K562 (cell line): ENCODE results near the gene KCNK10. TPM values are rescaled to one million over a fixed set of nuclear protein-coding genes. Genes with fewer than 3 reads are reported as not detected.

ENCODE experiments used
- ATAC-seq: fragments of 200-7000 bp; cut with Tn5 transposase; 3 replicates; pipeline ENCODE4 v1.9.1; 2020; ENCODE audit warnings: moderate library complexity
- BruUV-seq: library from RNA; stranded (reverse); fragments of 400-500 nt; replicated peaks from 2 replicates; lab custom pipeline; 2021; lab: Mats Ljungman, UMichigan
- CTCF ChIA-PET: fragments of 300-600 bp; formaldehyde crosslinking; extraction: SDS; loops from one replicate; lab custom pipeline; 2021; ENCODE audit warnings: low intra/inter-chr PET ratio; lab: Yijun Ruan, JAX
- POLR2A ChIA-PET: fragments of 300-600, 350-650 bp; sonication (Branson Sonifier 250); formaldehyde crosslinking; extraction: SDS; loops from one replicate; lab custom pipeline; 2021; ENCODE audit warnings: antibody characterized with exemption, inconsistent platforms; lab: Yijun Ruan, JAX
- DNase-seq, 4 experiments: peaks; one replicate each; pipeline versions ENCODE4 v3.0.0 to v3.0.0-alpha.2; 2011 to 2018; ENCODE audit warnings: low spot score in 3 of 4, mixed read lengths in 3 of 4; ENCODE audit errors: extremely low read depth in 1 of 4
- FAIRE-seq: peaks from 2 replicates; lab custom pipeline; 2011; peaks lifted over from hg19 to GRCh38; lab: Jason Lieb, UNC
- H2AFZ ChIP-seq: 2 replicates; pipeline ENCODE4 v1.6.0; 2011; ENCODE audit warnings: low read depth, low read length, control low read depth, inconsistent platforms
- H3K27ac ChIP-seq: fragments of 200-600 bp; 3 replicates; pipeline ENCODE4 v1.8.0; 2011; ENCODE audit warnings: low read depth, mild to moderate bottlenecking, control low read depth, inconsistent platforms, low read length, moderate library complexity, mixed read lengths; ENCODE audit errors: extremely low read depth
- H3K27me3 ChIP-seq, 2 experiments: fragments of 300-600 bp in 1 of 2; 2 replicates in 1 of 2; 3 replicates in 1 of 2; pipeline versions ENCODE4 v1.6.0 to v1.8.0; 2011; ENCODE audit warnings: inconsistent platforms in 2 of 2, low read length in 2 of 2, mild to moderate bottlenecking in 1 of 2, mixed read lengths in 1 of 2, moderate library complexity in 1 of 2; ENCODE audit not compliant: control insufficient read depth in 2 of 2, insufficient read depth in 2 of 2
- H3K36me3 ChIP-seq: fragments of 300-600 bp; 3 replicates; pipeline ENCODE4 v1.8.0; 2011; ENCODE audit warnings: mild to moderate bottlenecking, low read length, inconsistent platforms; ENCODE audit not compliant: control insufficient read depth, insufficient read depth
- H3K4me1 ChIP-seq, 2 experiments: fragments of 200-600 bp in 1 of 2; replicated peaks in 1 of 2; 2 replicates in 1 of 2; 3 replicates in 1 of 2; pipeline versions ENCODE4 v1.5.1 to v1.8.0; 2011; ENCODE audit warnings: inconsistent platforms in 2 of 2, low read length in 2 of 2, mild to moderate bottlenecking in 1 of 2, mixed read lengths in 1 of 2, moderate library complexity in 1 of 2; ENCODE audit not compliant: control insufficient read depth in 2 of 2, insufficient read depth in 2 of 2
- H3K4me2 ChIP-seq: 2 replicates; pipeline ENCODE4 v1.6.1; 2011; ENCODE audit warnings: low read length, control low read depth, inconsistent platforms, mixed read lengths; ENCODE audit not compliant: insufficient read depth
- H3K4me3 ChIP-seq: fragments of 200-600 bp; sonication (generic), shearing (Covaris generic); 2 replicates; pipeline ENCODE4 v1.5.1; 2016; ENCODE audit warnings: control low read depth, inconsistent platforms
- H3K79me2 ChIP-seq: fragments of 200-600 bp; 3 replicates; pipeline ENCODE4 v1.8.0; 2011; ENCODE audit warnings: low read length, inconsistent platforms; ENCODE audit not compliant: control insufficient read depth, insufficient read depth
- H3K9ac ChIP-seq, 2 experiments: 2 replicates each; pipeline versions ENCODE4 v1.6.0 to v1.6.1; 2011; ENCODE audit warnings: low read depth in 2 of 2, low read length in 2 of 2, control low read depth in 1 of 2, inconsistent platforms in 1 of 2, mild to moderate bottlenecking in 1 of 2, mixed read lengths in 1 of 2; ENCODE audit not compliant: insufficient read depth in 1 of 2
- H3K9me1 ChIP-seq: one replicate; pipeline ENCODE4 v1.6.0; 2011; ENCODE audit warnings: inconsistent platforms, mild to moderate bottlenecking, low read length, moderate library complexity; ENCODE audit not compliant: control insufficient read depth, insufficient read depth
- H3K9me3 ChIP-seq: replicated peaks from 2 replicates; pipeline ENCODE4 v1.5.1; 2011; ENCODE audit warnings: low read depth, low read length, inconsistent platforms; ENCODE audit not compliant: control insufficient read depth, insufficient read depth
- H4K20me1 ChIP-seq: replicated peaks from 2 replicates; pipeline ENCODE4 v1.6.1; 2011; ENCODE audit warnings: low read length, inconsistent platforms, mixed read lengths; ENCODE audit not compliant: control insufficient read depth, insufficient read depth
- DPF2 ChIP-seq: fragments of 450-650 bp; IDR thresholded peaks from 2 replicates; pipeline ENCODE4 v1.6.1; 2016
- ESRRA ChIP-seq: fragments of 450-650 bp; IDR thresholded peaks from 2 replicates; pipeline ENCODE4 v1.6.1; 2014; ENCODE audit warnings: low read depth, mild to moderate bottlenecking, moderate library complexity, borderline replicate concordance
- KAT7 ChIP-seq: sonication (generic); formaldehyde crosslinking; IDR thresholded peaks from 2 replicates; pipeline ENCODE4 v1.8.0; 2022; ENCODE audit warnings: missing genetic modification reagents, mild to moderate bottlenecking, borderline replicate concordance
- LARP7 ChIP-seq: fragments of 450-650 bp; IDR thresholded peaks from 2 replicates; pipeline ENCODE4 v1.6.1; 2016
- MAFK ChIP-seq: IDR thresholded peaks from 2 replicates; pipeline ENCODE4 v1.6.1; 2011; ENCODE audit warnings: low read length, improper control_type of control experiment
- MCM5 ChIP-seq: fragments of 450-650 bp; IDR thresholded peaks from 2 replicates; pipeline ENCODE4 v1.6.1; 2016; ENCODE audit warnings: low read depth
- PURB ChIP-seq: sonication (generic); formaldehyde crosslinking; IDR thresholded peaks from 2 replicates; pipeline ENCODE4 v1.9.0; 2021; ENCODE audit warnings: low read depth, mild to moderate bottlenecking, missing genetic modification reagents
- RBBP5 ChIP-seq: fragments of 200-600 bp; sonication (generic); IDR thresholded peaks from 2 replicates; pipeline ENCODE4 v1.6.1; 2012; ENCODE audit warnings: borderline replicate concordance, mild to moderate bottlenecking, low read length, control low read depth, inconsistent platforms; ENCODE audit not compliant: insufficient read depth, poor library complexity, severe bottlenecking
- RBM25 ChIP-seq: fragments of 200-400 bp; formaldehyde crosslinking; IDR thresholded peaks from 2 replicates; pipeline ENCODE4 v1.6.1; 2018; ENCODE audit warnings: low read length, low read depth, moderate library complexity; ENCODE audit not compliant: severe bottlenecking
- SIRT6 ChIP-seq: IDR thresholded peaks from one replicate; pipeline ENCODE4 v1.6.1; 2012; ENCODE audit warnings: low read depth, mild to moderate bottlenecking, control low read depth, inconsistent platforms, low read length, moderate library complexity
- TEAD1 ChIP-seq, 2 experiments: fragments of 450-650 bp in 1 of 2; sonication (generic) in 1 of 2; formaldehyde crosslinking; IDR thresholded peaks; 2 replicates each; pipeline versions ENCODE4 v1.4.0 to v1.8.0; 2020 to 2022; ENCODE audit warnings: mild to moderate bottlenecking in 2 of 2, missing genetic modification reagents in 1 of 2
- TFAM ChIP-seq: fragments of 250-450 bp; sonication (Bioruptor Pico); conservative IDR thresholded peaks from 2 replicates; pipeline ENCODE4 v1.5.0; 2021; ENCODE audit warnings: mild to moderate bottlenecking, moderate library complexity
- ZFP36 ChIP-seq: fragments of 150-350 bp; IDR thresholded peaks from 2 replicates; pipeline ENCODE4 v1.6.1; 2018; ENCODE audit warnings: low read length, low read depth; ENCODE audit not compliant: partially characterized antibody
- ZKSCAN1 ChIP-seq: fragments of 150-350 bp; IDR thresholded peaks from 2 replicates; pipeline ENCODE4 v1.6.1; 2016; ENCODE audit warnings: low read depth, low read length
- ZNF140 ChIP-seq: fragments of 250-450 bp; sonication (Bioruptor Pico); IDR thresholded peaks from 2 replicates; pipeline ENCODE4 v1.8.0; 2021; ENCODE audit warnings: moderate library complexity, mild to moderate bottlenecking, inconsistent platforms
- ZNF23 ChIP-seq: fragments of 250-450 bp; sonication (Bioruptor Pico); IDR thresholded peaks from 2 replicates; pipeline ENCODE4 v1.4.0; 2020; ENCODE audit warnings: mild to moderate bottlenecking
- ZNF431 ChIP-seq: sonication (generic); formaldehyde crosslinking; IDR thresholded peaks from 2 replicates; pipeline ENCODE4 v1.8.0; 2022; ENCODE audit warnings: mild to moderate bottlenecking, missing genetic modification reagents
- ZNF717 ChIP-seq: fragments of 250-450 bp; sonication (Bioruptor Pico); IDR thresholded peaks from 2 replicates; pipeline ENCODE4 v1.5.0; 2021
- WGBS: fragments of 100-300 bp; shearing (Covaris generic); methylation state at CpG from one replicate; pipeline ENCODE4 v1.1.6; 2016; ENCODE audit warnings: low coverage, mixed read lengths; ENCODE audit not compliant: insufficient coverage; ENCODE audit errors: missing lambda C conversion rate; 5-methylcytosine and 5-hydroxymethylcytosine counted together
- in situ Hi-C: fragments of 300-500 bp; cut with MboI; formaldehyde crosslinking; loops from 4 replicates; pipeline ENCODE4 v1.15.0; 2018; ENCODE audit warnings: inconsistent platforms, mixed read lengths
- intact Hi-C: fragments of 100-400 bp; cut with micrococcal nuclease; formaldehyde crosslinking; loops from 2 replicates; pipeline ENCODE4 v1.14.2; 2022
- polyA plus RNA-seq, 8 experiments: library from polyadenylated mRNA; depleted of rRNA in 4 of 8; stranded (reverse) in 5 of 8; unstranded in 3 of 8; fragments of >200 nt; fragmentation: Nextera tagmentation in 2 of 8; fragmentation: Illumina TruSeq in 1 of 8; extraction: Ambion mirVana in 2 of 8; extraction: Trizol in 1 of 8; gene quantifications; 2 replicates each; pipeline versions ENCODE4 v1.2.1 to v1.2.3, GENCODE V29; 2011 to 2014; ENCODE audit warnings: inconsistent platforms in 1 of 8, missing spikeins in 1 of 8
- total RNA-seq, 7 experiments: library from RNA; depleted of rRNA in 6 of 7; stranded (reverse); fragments of >200 nt in 6 of 7; fragmentation: Illumina TruSeq in 2 of 7; extraction: Trizol in 2 of 7; gene quantifications; 2 replicates each; pipeline versions ENCODE4 v1.2.1 to v1.2.3, GENCODE V29; 2011 to 2021; ENCODE audit warnings: low replicate concordance in 1 of 7
- TF ChIP-seq, protein P1 (sequence below): sonication (generic); formaldehyde crosslinking; IDR thresholded peaks from 2 replicates; pipeline ENCODE4 v1.8.0; 2022; ENCODE audit warnings: mild to moderate bottlenecking, missing genetic modification reagents, borderline replicate concordance
- TF ChIP-seq, protein P2 (sequence below), 3 experiments: IDR thresholded peaks in 2 of 3; conservative IDR thresholded peaks in 1 of 3; 2 replicates each; pipeline ENCODE4 v1.5.1; 2011 to 2012; ENCODE audit warnings: low read length in 3 of 3, mild to moderate bottlenecking in 3 of 3, control low read depth in 2 of 3, improper control_type of control experiment in 1 of 3, inconsistent platforms in 1 of 3, low read depth in 1 of 3, mixed read lengths in 1 of 3, moderate library complexity in 1 of 3; ENCODE audit not compliant: insufficient read depth in 2 of 3

KCNK10 gene
- total and polyA plus RNA-seq, 9 of the 15 experiments (the other 6 are each of a cell fraction or from before 2014, with no cell fraction given) = not detected

- TF ChIP-seq, protein P1, sequence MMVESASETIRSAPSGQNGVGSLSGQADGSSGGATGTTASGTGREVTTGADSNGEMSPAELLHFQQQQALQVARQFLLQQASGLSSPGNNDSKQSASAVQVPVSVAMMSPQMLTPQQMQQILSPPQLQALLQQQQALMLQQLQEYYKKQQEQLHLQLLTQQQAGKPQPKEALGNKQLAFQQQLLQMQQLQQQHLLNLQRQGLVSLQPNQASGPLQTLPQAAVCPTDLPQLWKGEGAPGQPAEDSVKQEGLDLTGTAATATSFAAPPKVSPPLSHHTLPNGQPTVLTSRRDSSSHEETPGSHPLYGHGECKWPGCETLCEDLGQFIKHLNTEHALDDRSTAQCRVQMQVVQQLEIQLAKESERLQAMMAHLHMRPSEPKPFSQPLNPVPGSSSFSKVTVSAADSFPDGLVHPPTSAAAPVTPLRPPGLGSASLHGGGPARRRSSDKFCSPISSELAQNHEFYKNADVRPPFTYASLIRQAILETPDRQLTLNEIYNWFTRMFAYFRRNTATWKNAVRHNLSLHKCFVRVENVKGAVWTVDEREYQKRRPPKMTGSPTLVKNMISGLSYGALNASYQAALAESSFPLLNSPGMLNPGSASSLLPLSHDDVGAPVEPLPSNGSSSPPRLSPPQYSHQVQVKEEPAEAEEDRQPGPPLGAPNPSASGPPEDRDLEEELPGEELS (CRISPR knock-in tag) = no peak
- TF ChIP-seq ZKSCAN1 (no peak), TFAM (no peak), ZFP36 (no peak), ZNF23 (CRISPR knock-in tag) (no peak), RBM25 (no peak), MAFK (no peak), MCM5 (no peak), ZNF140 (CRISPR knock-in tag) (no peak), PURB (CRISPR knock-in tag) (no peak)
These were observed 22.3 kb downstream of the KCNK10 start (continued) for GRCh38 chr14:88300817-88301216.

- Histone ChIP-seq H3K4me3 (no peak overlapping the region), H3K4me2 (no peak overlapping the region), H3K27me3 (no peaks in the 10 kb centered on the region; a peak in 1 of 5 replicates), H3K36me3 (no peaks in the 10 kb centered on the region), H3K79me2 (no peaks in the 10 kb centered on the region), H3K9me1 (no peaks in the 10 kb centered on the region), H3K4me1 (no peaks in the 10 kb centered on the region), H2AFZ (no peak overlapping the region), H3K9me3 (no peaks in the 10 kb centered on the region), H3K9ac (no peak overlapping the region), H3K27ac (no peak overlapping the region), H4K20me1 (no peaks in the 10 kb centered on the region)
- no peak for FAIRE-seq
- CTCF ChIA-PET = no interaction called here
- no peak for ATAC-seq
- no peak for DNase-seq
- intact Hi-C loops (no loop called here), in situ Hi-C loops (loop anchor here (10.0 kb wide), 1 partner anchor 885 kb away; no protein-coding TSS in a partner anchor)
- BruUV-seq = no TSS peak
- POLR2A ChIA-PET = no interaction called here
- 0% methylated on average over 4 of the region's 6 CpGs for WGBS
- TF ChIP-seq, protein P2, sequence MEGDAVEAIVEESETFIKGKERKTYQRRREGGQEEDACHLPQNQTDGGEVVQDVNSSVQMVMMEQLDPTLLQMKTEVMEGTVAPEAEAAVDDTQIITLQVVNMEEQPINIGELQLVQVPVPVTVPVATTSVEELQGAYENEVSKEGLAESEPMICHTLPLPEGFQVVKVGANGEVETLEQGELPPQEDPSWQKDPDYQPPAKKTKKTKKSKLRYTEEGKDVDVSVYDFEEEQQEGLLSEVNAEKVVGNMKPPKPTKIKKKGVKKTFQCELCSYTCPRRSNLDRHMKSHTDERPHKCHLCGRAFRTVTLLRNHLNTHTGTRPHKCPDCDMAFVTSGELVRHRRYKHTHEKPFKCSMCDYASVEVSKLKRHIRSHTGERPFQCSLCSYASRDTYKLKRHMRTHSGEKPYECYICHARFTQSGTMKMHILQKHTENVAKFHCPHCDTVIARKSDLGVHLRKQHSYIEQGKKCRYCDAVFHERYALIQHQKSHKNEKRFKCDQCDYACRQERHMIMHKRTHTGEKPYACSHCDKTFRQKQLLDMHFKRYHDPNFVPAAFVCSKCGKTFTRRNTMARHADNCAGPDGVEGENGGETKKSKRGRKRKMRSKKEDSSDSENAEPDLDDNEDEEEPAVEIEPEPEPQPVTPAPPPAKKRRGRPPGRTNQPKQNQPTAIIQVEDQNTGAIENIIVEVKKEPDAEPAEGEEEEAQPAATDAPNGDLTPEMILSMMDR (IDR thresholded peaks at IDR 0.05 in 2 of 3, conservative IDR thresholded peaks at IDR 0.05 in 1 of 3; ENCODE audit: insufficient read depth in 2 of 3, low read depth in 1 of 3, low read length in 3 of 3) = no peak
- no peak for TF ChIP-seq RBBP5
- TF ChIP-seq TEAD1 (CRISPR knock-in tag; IDR thresholded peaks at IDR 0.05) = no peak
- TF ChIP-seq KAT7 (CRISPR knock-in tag) = no peak
- no peak for TF ChIP-seq DPF2
- no peak for TF ChIP-seq ESRRA
- TF ChIP-seq ZNF431 (CRISPR knock-in tag) = no peak
- TF ChIP-seq LARP7 = no peak
- no peak for TF ChIP-seq SIRT6
- no peak for TF ChIP-seq ZNF717 (CRISPR knock-in tag)
These were observed 23.1 kb downstream of the KCNK10 start for GRCh38 chr14:88299865-88300530.
